HEK293T (cell line): ENCODE data around the gene ADAMTS18.

ENCODE experiments used
- CTCF ChIA-PET: fragments of 350-600 bp; formaldehyde crosslinking; extraction: SDS; loops from one replicate; lab custom pipeline; 2021; ENCODE audit warnings: antibody characterized with exemption, inconsistent platforms; lab: Yijun Ruan, JAX
- POLR2A ChIA-PET: fragments of 350-600 bp; formaldehyde crosslinking; extraction: SDS; loops from one replicate; lab custom pipeline; 2020; ENCODE audit warnings: antibody characterized with exemption, inconsistent platforms; lab: Yijun Ruan, JAX
- DNase-seq: peaks from one replicate; pipeline ENCODE4 v3.0.0; 2012; ENCODE audit warnings: mixed read lengths; ENCODE audit errors: extremely low spot score
- ARNT ChIP-seq: fragments of 450-650 bp; IDR thresholded peaks from 2 replicates; pipeline ENCODE4 v1.6.1; 2017; ENCODE audit warnings: mild to moderate bottlenecking
- BHLHE40 ChIP-seq: fragments of 450-650 bp; IDR thresholded peaks from 2 replicates; pipeline ENCODE4 v1.6.1; 2016; ENCODE audit warnings: mild to moderate bottlenecking, moderate library complexity, borderline replicate concordance
- CTBP1 ChIP-seq: fragments of 450-650 bp; IDR thresholded peaks from 2 replicates; pipeline ENCODE4 v1.6.1; 2016; ENCODE audit warnings: borderline replicate concordance
- ELF4 ChIP-seq: fragments of 450-650 bp; IDR thresholded peaks from 2 replicates; pipeline ENCODE4 v1.6.1; 2017; ENCODE audit warnings: antibody characterized with exemption
- FOXA1 ChIP-seq: fragments of 450-650 bp; IDR thresholded peaks from 2 replicates; pipeline ENCODE4 v1.6.1; 2016; ENCODE audit warnings: mild to moderate bottlenecking
- FOXK2 ChIP-seq: fragments of 450-650 bp; IDR thresholded peaks from 2 replicates; pipeline ENCODE4 v1.6.1; 2016; ENCODE audit warnings: mild to moderate bottlenecking
- FOXM1 ChIP-seq: fragments of 450-650 bp; IDR thresholded peaks from 2 replicates; pipeline ENCODE4 v1.6.1; 2017; ENCODE audit warnings: mild to moderate bottlenecking, borderline replicate concordance
- HDGF ChIP-seq: fragments of 450-650 bp; IDR thresholded peaks from 2 replicates; pipeline ENCODE4 v1.6.1; 2017; ENCODE audit warnings: antibody characterized with exemption, borderline replicate concordance
- L3MBTL2 ChIP-seq: fragments of 450-650 bp; conservative IDR thresholded peaks from 2 replicates; pipeline ENCODE4 v1.6.1; 2016; ENCODE audit warnings: mild to moderate bottlenecking
- LEF1 ChIP-seq: fragments of 450-650 bp; IDR thresholded peaks from 2 replicates; pipeline ENCODE4 v1.6.1; 2017; ENCODE audit warnings: mild to moderate bottlenecking, borderline replicate concordance
- NFRKB ChIP-seq: fragments of 450-650 bp; IDR thresholded peaks from 2 replicates; pipeline ENCODE4 v1.6.1; 2016; ENCODE audit warnings: mild to moderate bottlenecking, moderate library complexity
- PKNOX1 ChIP-seq: fragments of 450-650 bp; IDR thresholded peaks from 2 replicates; pipeline ENCODE4 v1.6.1; 2016
- SP1 ChIP-seq: fragments of 450-650 bp; IDR thresholded peaks from 2 replicates; pipeline ENCODE4 v1.6.1; 2017
- SUZ12 ChIP-seq: fragments of 450-650 bp; IDR thresholded peaks from 2 replicates; pipeline ENCODE4 v1.6.1; 2016; ENCODE audit warnings: mild to moderate bottlenecking
- TARDBP ChIP-seq: fragments of 450-650 bp; IDR thresholded peaks from 2 replicates; pipeline ENCODE4 v1.6.1; 2016
- ZNF384 ChIP-seq: fragments of 450-650 bp; IDR thresholded peaks from 2 replicates; pipeline ENCODE4 v1.6.1; 2016

The ADAMTS18 gene

DNA sequence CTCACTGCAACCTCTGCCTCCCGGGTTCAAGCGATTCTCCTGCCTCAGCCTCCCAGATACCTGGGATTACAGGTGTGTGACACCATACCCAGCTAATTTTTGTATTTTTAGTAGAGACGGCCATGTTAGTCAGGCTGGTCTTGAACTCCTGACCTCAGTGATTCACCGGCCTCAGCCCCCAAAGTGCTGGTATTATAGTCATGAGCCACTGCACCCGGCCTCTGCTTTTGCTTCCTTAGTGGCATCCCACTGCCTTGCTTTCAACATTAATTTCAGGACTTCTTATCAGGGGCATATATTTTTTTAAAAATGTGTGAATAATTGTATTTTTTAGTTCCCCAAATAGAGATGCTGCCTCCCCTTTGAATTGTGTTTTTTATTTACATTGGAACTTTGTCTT is 136.8 kb downstream of the ADAMTS18 start:
- TF ChIP-seq CTBP1 (no peak), FOXM1 (no peak), ZNF384 (no peak), FOXK2 (no peak), HDGF (no peak), LEF1 (no peak), SUZ12 (no peak), TARDBP (no peak), ELF4 (no peak), ARNT (no peak), PKNOX1 (no peak), NFRKB (no peak), L3MBTL2 (no peak), SP1 (no peak), BHLHE40 (no peak), FOXA1 (no peak)
- no peak for DNase-seq
- ChIA-PET POLR2A (no interaction called here), CTCF (no interaction called here)

DNA sequence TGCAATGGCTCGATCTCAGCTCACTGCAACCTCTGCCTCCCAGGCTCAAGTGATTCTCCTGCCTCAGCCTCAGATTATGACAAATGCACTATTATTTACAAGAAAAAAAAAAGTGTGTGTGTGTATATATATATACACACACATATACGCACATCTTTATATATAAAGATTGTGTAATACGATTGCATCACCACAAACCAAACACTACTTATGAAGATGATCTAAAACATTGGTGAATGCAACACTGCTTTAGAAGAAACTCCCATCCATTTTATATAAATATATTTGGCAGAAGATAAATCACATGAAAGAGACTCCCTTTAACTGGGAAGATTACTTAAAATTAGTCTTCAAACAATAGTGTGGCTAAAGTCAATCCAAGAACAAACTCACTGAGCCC is 138.9 kb downstream of the ADAMTS18 start:
- POLR2A ChIA-PET, result no interaction called here
- no peak for DNase-seq
- CTCF ChIA-PET, result no interaction called here
- no peak for TF ChIP-seq FOXA1
- TF ChIP-seq FOXM1, result no peak
- TF ChIP-seq HDGF, result no peak

DNA sequence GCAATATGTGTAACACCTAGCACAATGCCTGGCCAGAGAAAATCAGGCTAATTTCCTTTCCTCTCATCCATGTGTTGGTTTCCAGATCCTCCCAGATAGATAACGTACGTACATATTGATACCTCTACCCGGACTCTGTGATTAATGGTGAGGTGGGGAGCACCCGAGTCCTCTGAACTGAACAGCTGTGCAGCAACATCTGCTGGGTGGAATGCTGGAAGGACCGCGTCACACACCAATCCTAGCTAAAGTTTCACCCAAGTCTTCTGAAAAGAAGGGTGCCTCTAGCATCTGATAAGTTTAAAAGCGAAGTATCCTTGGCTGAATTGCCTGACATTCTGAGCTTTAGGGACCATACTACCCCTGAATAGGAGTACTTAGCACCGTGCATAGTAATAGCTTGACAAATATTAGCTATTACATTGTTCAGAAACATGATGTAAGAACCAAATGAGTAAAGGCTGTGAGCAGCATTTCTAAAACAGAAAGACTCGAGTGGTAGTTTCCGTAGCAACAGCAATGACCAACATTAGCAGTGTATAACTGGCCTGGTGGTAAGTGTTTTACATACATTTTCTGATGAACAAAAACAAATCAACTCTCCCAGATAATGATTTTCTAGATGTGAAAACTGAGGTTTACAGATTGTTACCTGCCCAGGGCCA is 144.3 kb downstream of the ADAMTS18 start:
- DNase-seq, result no peak
- ChIA-PET POLR2A (interaction anchor here (1.6 kb wide), 1 partner anchor 14 kb away, joined by 4 read pairs; no protein-coding TSS in a partner anchor), CTCF (interaction anchor here (0.6 kb wide), 1 partner anchor 376 kb away, joined by 3 read pairs; no protein-coding TSS in a partner anchor)
- no peak for TF ChIP-seq PKNOX1
- TF ChIP-seq SP1, result no peak
- TF ChIP-seq TARDBP, result no peak
- TF ChIP-seq FOXM1, result no peak
- no peak for TF ChIP-seq CTBP1
- no peak for TF ChIP-seq LEF1

DNA sequence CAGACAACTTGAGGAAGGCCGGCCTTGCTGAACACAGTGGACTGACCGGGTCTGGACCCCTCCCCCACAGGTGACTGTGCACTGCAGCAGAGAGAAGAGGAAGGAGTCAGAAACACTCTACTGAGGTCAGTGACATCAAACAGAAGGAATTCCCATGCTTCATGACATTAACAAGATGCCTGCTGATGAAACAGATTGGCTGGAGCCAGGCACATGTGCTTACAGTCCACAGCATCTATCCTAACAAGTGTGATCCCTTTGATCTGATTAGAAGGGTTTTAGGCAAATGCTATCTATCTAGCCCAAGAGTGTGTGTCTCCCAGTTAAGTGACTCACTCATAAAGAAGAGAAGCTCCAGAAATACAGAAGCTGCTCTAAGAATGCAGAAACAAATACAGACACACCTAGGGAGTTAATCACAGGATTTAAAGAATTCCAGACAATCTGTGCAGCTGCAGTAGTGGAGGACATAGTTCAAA is 145.5 kb downstream of the ADAMTS18 start:
- POLR2A ChIA-PET, result interaction anchor here (1.6 kb wide), 1 partner anchor 15 kb away, joined by 4 read pairs; no protein-coding TSS in a partner anchor
- DNase-seq, result no peak
- CTCF ChIA-PET, result no interaction called here
- no peak for TF ChIP-seq L3MBTL2
- no peak for TF ChIP-seq LEF1
- no peak for TF ChIP-seq BHLHE40
- TF ChIP-seq FOXM1, result no peak
- TF ChIP-seq FOXK2, result no peak
- TF ChIP-seq ARNT, result no peak
- no peak for TF ChIP-seq FOXA1
- no peak for TF ChIP-seq NFRKB
- TF ChIP-seq TARDBP, result no peak
- no peak for TF ChIP-seq CTBP1
- no peak for TF ChIP-seq HDGF
- TF ChIP-seq SUZ12, result no peak

DNA sequence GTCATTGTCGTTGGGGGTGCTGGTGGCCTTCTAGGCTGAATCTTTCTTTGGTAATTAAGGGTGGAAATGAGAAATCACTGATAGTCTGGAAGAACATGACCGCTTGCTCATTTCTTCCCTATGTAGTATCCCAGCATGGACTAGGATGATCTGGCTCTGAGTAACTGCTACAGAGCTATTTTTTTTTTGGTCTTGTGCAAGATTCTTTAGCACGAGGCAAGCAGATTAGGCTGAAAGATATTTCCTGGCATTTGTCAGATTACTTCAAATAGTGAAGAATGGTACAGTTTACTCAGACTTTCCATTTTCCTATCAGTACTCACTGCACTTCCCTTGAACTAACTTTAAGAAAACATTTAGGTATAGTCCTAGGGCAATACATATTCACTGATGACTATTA is 146.6 kb downstream of the ADAMTS18 start:
- no peak for TF ChIP-seq FOXM1
- no peak for TF ChIP-seq FOXA1
- no peak for TF ChIP-seq CTBP1
- TF ChIP-seq TARDBP, result no peak
- TF ChIP-seq ZNF384, result no peak
- TF ChIP-seq L3MBTL2, result no peak
- no peak for TF ChIP-seq ELF4
- no peak for TF ChIP-seq HDGF
- no peak for TF ChIP-seq PKNOX1
- TF ChIP-seq ARNT, result no peak
- no peak for TF ChIP-seq LEF1
- no peak for TF ChIP-seq SUZ12
- no peak for DNase-seq
- POLR2A ChIA-PET, result no interaction called here
- CTCF ChIA-PET, result no interaction called here

DNA sequence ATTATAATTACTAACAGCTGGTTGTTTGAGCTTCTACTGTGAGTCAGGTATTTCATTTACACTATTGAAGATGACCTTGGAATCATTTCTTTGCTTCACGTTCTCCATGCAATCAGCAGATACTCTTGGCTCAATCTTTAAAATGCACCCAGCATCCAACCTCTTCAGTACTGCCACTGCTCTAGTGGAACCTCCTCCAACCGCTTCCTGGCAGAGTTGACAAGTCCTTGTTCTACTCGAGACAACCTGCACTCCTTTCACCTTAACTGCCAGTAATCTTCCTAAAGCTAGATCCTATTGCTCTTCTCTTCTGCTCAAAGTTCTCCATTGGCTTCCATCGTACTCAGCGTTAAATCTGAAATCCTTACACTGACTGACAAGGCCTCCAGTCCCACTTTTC is 149.2 kb downstream of the ADAMTS18 start:
- ChIA-PET CTCF (no interaction called here), POLR2A (no interaction called here)

More for the DNA sequence above, 149.2 kb downstream of the ADAMTS18 start:
- DNase-seq, result no peak
- TF ChIP-seq LEF1 (no peak), TARDBP (no peak), FOXM1 (no peak), NFRKB (no peak), ARNT (no peak), FOXK2 (no peak), FOXA1 (no peak), SP1 (no peak), PKNOX1 (no peak), SUZ12 (no peak), L3MBTL2 (no peak), BHLHE40 (no peak), HDGF (no peak), ELF4 (no peak)
